ENCODE results near the gene CHTF18. TPM values are rescaled to one million over a fixed set of nuclear protein-coding genes. Genes with fewer than 3 reads are reported as not detected.

The CHTF18 gene
- total and polyA plus RNA-seq, 2 donors from 2014 or later: 4.2 to 16.0 TPM

DNA sequence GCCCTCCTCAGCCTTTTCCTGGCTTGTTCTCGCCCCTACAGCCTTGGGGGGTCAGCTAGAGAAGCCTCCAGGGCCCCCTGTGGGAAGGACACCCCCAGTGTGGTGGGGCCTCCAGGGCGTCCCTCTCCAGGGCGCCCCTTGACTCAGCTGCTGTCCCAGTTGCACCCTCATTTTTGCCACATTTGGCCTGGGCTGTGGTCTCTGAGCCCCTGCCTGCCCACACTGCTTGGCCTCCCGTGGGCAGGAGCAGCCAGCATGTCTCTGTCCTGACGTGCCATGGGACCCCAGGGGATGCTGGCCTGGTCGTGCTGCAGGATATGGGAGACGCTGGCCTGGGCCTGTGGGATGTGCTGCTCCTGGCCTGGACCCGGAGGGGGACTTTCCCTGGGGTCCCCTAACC is 5.0 kb downstream of the CHTF18 start:
- FAIRE-seq (no peak), DNase-seq (no peak)
- no peak overlapping the region for H3K4me3 ChIP-seq (ENCODE audit: low read length in 3 of 3)
- no peaks in the 10 kb centered on the region for H3K27me3 ChIP-seq (ENCODE audit: control insufficient read depth, insufficient read depth, low read length)
- no peak overlapping the region for H3K27ac ChIP-seq (ENCODE audit: low read depth in 2 of 2, low read length in 2 of 2)
- intact Hi-C loops (cut with DNase I): no loop called here
- no peaks in the 10 kb centered on the region for H3K9me3 ChIP-seq (ENCODE audit: control insufficient read depth in 2 of 3, insufficient read depth in 1 of 3, low read length in 3 of 3)
- H3K9ac ChIP-seq (ENCODE audit: low read length in 3 of 3): no peak overlapping the region
- peaks cover 0 to 6% (median 0%) of the 10 kb centered on the region in 3 donors for H3K4me1 ChIP-seq (ENCODE audit: control insufficient read depth in 2 of 3, insufficient read depth in 2 of 3, low read depth in 1 of 3, low read length in 3 of 3)
- H3K36me3 ChIP-seq (ENCODE audit: control insufficient read depth in 2 of 3, insufficient read depth in 3 of 3, low read length in 3 of 3): no peaks in the 10 kb centered on the region
- TF ChIP-seq, protein P1, sequence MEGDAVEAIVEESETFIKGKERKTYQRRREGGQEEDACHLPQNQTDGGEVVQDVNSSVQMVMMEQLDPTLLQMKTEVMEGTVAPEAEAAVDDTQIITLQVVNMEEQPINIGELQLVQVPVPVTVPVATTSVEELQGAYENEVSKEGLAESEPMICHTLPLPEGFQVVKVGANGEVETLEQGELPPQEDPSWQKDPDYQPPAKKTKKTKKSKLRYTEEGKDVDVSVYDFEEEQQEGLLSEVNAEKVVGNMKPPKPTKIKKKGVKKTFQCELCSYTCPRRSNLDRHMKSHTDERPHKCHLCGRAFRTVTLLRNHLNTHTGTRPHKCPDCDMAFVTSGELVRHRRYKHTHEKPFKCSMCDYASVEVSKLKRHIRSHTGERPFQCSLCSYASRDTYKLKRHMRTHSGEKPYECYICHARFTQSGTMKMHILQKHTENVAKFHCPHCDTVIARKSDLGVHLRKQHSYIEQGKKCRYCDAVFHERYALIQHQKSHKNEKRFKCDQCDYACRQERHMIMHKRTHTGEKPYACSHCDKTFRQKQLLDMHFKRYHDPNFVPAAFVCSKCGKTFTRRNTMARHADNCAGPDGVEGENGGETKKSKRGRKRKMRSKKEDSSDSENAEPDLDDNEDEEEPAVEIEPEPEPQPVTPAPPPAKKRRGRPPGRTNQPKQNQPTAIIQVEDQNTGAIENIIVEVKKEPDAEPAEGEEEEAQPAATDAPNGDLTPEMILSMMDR (IDR thresholded peaks at IDR 0.05; ENCODE audit: borderline replicate concordance, extremely low read depth, insufficient read depth): no peak

GRCh38 chr16:794091-794822 is 5.8 kb downstream of the CHTF18 start:
- Histone ChIP-seq H3K4me3 (ENCODE audit: low read length in 3 of 3) (no peak overlapping the region), H3K27me3 (ENCODE audit: control insufficient read depth, insufficient read depth, low read length) (no peaks in the 10 kb centered on the region), H3K9ac (ENCODE audit: low read length in 3 of 3) (no peak overlapping the region), H3K4me1 (ENCODE audit: control insufficient read depth in 2 of 3, insufficient read depth in 2 of 3, low read depth in 1 of 3, low read length in 3 of 3) (peaks cover 0 to under 1% (median 0%) of the 10 kb centered on the region in 3 donors), H3K36me3 (ENCODE audit: control insufficient read depth in 2 of 3, insufficient read depth in 3 of 3, low read length in 3 of 3) (no peaks in the 10 kb centered on the region), H3K27ac (ENCODE audit: low read depth in 2 of 2, low read length in 2 of 2) (no peak overlapping the region), H3K9me3 (ENCODE audit: control insufficient read depth in 2 of 3, insufficient read depth in 1 of 3, low read length in 3 of 3) (no peaks in the 10 kb centered on the region)
- TF ChIP-seq, protein P1 (IDR thresholded peaks at IDR 0.05; ENCODE audit: borderline replicate concordance, extremely low read depth, insufficient read depth): no peak
- FAIRE-seq (no peak), DNase-seq (no peak)
- intact Hi-C loops (cut with DNase I): no loop called here

- TF ChIP-seq, protein P1 (IDR thresholded peaks at IDR 0.05; ENCODE audit: borderline replicate concordance, extremely low read depth, insufficient read depth): no peak
- intact Hi-C loops (cut with DNase I): no loop called here
- FAIRE-seq (no peak), DNase-seq (no peak)
- Histone ChIP-seq H3K27ac (ENCODE audit: low read depth in 2 of 2, low read length in 2 of 2) (no peak overlapping the region), H3K4me1 (ENCODE audit: control insufficient read depth in 2 of 3, insufficient read depth in 2 of 3, low read depth in 1 of 3, low read length in 3 of 3) (no peaks in the 10 kb centered on the region), H3K27me3 (ENCODE audit: control insufficient read depth, insufficient read depth, low read length) (no peaks in the 10 kb centered on the region), H3K9me3 (ENCODE audit: control insufficient read depth in 2 of 3, insufficient read depth in 1 of 3, low read length in 3 of 3) (no peaks in the 10 kb centered on the region), H3K9ac (ENCODE audit: low read length in 3 of 3) (no peak overlapping the region), H3K4me3 (ENCODE audit: low read length in 3 of 3) (no peak overlapping the region), H3K36me3 (ENCODE audit: control insufficient read depth in 2 of 3, insufficient read depth in 3 of 3, low read length in 3 of 3) (no peaks in the 10 kb centered on the region)
Measured at GRCh38 chr16:794853-795466, 6.5 kb downstream of the CHTF18 start.

Data from kidney (tissue), 14 donors.